Body of pancreas (tissue), 4 donors: ENCODE measurements around the gene RILPL2.

Source experiments
- POLR2A ChIP-seq, 3 donors: fragments of 450-650 bp; IDR thresholded peaks; one replicate each; pipeline ENCODE4 v1.6.1; 2016; ENCODE audit warnings: antibody characterized with exemption in 3 of 3, mild to moderate bottlenecking in 2 of 3
- TF ChIP-seq, protein P1 (sequence below), 7 experiments: fragments of 450-650 bp in 4 of 7; fragments of 200-600 bp in 3 of 7; sonication (generic) in 3 of 7; IDR thresholded peaks; one replicate each; pipeline ENCODE4 v1.5.1; 2016 to 2019; ENCODE audit warnings: antibody characterized with exemption in 7 of 7

- TF ChIP-seq, protein P1, sequence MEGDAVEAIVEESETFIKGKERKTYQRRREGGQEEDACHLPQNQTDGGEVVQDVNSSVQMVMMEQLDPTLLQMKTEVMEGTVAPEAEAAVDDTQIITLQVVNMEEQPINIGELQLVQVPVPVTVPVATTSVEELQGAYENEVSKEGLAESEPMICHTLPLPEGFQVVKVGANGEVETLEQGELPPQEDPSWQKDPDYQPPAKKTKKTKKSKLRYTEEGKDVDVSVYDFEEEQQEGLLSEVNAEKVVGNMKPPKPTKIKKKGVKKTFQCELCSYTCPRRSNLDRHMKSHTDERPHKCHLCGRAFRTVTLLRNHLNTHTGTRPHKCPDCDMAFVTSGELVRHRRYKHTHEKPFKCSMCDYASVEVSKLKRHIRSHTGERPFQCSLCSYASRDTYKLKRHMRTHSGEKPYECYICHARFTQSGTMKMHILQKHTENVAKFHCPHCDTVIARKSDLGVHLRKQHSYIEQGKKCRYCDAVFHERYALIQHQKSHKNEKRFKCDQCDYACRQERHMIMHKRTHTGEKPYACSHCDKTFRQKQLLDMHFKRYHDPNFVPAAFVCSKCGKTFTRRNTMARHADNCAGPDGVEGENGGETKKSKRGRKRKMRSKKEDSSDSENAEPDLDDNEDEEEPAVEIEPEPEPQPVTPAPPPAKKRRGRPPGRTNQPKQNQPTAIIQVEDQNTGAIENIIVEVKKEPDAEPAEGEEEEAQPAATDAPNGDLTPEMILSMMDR (IDR thresholded peaks at IDR 0.05): no peak
- TF ChIP-seq POLR2A (IDR thresholded peaks at IDR 0.05): no peak
These were observed 2.9 kb downstream of the RILPL2 start for GRCh38 chr12:123433615-123434014.
